ENCODE results near the gene RBMS3.

GRCh38 chr3:29827756-29828155, 546.9 kb downstream of the RBMS3 start:
- TF ChIP-seq CTCF (IDR thresholded peaks at IDR 0.05) (no peak), POLR2A (IDR thresholded peaks at IDR 0.05) (no peak), POLR2AphosphoS5 (IDR thresholded peaks at IDR 0.05) (no peak)
